ENCODE measurements around the gene RARB.

- TF ChIP-seq CTCF (IDR thresholded peaks at IDR 0.05 in 8 of 11, conservative IDR thresholded peaks at IDR 0.05 in 3 of 11): no peak
- no peak for TF ChIP-seq POLR2A (IDR thresholded peaks at IDR 0.05)
Measured at GRCh38 chr3:25576831-25577454, 148.9 kb downstream of the RARB start.
